GM10847 (cell line): ENCODE data around the gene SSNA1.

Source experiments
- POLR2A ChIP-seq: IDR thresholded peaks from 2 replicates; pipeline ENCODE4 v1.6.1; 2011; ENCODE audit not compliant: insufficient read length; ENCODE audit errors: extremely low read depth

Gene SSNA1

GRCh38 chr9:137182836-137183235 lies 5.6 kb upstream of the SSNA1 start:
- no peak for TF ChIP-seq POLR2A

DNA sequence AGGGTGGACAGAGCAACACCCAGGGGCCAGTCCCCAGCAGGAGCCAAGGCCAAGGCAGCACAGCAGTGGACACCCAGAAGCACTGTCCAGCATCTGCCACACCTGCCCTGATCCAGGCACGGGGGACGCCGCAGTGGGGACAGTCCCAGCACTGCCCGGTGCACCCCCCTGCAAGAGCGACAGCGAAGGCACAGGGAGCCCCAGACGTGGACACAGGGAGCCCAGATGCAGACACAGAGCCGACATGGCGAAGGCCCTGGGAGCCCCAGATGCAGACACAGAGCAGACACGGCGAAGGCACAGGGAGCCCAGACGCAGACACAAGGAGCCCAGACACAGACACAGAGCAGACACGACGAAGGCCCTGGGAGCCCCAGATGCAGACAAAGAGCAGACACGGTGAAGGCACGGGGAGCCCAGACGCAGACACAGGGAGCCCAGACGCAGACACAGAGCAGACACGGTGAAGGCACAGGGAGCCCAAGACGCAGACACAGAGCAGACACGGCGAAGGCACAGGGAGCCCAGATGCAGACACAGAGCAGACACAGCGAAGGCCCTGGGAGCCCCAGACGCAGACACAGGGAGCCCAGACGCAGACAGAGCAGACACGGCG lies 4.4 kb upstream of the SSNA1 start:
- no peak for TF ChIP-seq POLR2A

DNA sequence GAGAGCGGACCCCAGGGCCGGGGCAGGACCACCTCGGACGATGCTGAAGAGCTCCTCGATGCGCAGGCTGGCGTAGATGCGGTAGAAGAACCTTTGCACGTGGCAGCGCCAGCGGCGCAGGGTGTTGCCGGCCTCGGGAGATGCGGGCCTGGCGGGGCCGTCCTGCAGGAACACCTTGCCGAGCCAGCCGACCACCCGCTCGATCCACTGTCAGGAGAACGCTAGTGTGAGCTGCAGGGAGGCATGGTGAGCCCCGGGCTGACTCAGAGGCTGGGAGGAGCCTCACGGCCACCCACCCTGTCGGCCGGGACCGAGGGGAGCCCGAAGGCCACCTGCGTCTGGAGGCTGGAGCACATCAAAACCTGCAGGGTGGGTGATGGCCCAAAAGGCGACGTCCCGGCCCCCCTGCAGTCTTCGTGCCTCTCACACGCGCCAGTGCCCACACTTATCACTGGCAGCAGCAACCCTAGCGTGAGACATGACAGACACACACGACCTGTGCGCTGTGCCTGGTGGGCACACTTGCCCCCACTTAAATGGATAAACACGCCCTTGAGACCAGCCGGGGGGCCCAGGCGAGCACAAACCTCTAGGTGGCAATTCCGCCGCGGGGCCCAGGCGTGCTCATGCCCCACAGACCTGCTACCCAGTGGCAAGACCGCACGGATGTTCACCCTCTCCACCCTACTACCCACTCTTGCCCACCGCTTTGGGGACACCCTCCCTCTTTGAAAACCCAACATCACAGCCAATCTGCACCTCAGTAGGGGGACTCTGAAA lies 3.4 kb upstream of the SSNA1 start:
- TF ChIP-seq POLR2A, result no peak

DNA sequence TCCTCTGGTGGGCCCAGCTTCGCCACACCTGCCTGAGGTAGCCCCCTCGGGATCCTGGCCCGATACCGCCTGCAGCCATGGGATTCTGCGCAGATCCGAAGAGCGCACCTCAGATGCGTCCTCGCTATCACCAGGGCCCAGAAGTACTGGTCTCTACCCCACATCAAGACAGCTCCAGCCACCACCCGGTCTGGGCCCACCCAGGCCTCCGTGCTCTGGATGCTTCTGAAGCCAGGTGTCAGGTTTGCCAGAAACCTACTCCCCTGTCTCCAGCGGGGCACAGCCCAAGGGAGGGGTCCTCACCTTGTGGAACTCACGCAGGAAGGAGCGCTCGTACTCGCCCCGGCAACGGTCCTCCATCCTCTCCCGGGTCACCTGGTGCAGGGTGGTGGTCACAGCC lies 2.6 kb upstream of the SSNA1 start:
- TF ChIP-seq POLR2A, result no peak

GRCh38 chr9:137186385-137186784 lies 2.1 kb upstream of the SSNA1 start:
- TF ChIP-seq POLR2A, result no peak

DNA sequence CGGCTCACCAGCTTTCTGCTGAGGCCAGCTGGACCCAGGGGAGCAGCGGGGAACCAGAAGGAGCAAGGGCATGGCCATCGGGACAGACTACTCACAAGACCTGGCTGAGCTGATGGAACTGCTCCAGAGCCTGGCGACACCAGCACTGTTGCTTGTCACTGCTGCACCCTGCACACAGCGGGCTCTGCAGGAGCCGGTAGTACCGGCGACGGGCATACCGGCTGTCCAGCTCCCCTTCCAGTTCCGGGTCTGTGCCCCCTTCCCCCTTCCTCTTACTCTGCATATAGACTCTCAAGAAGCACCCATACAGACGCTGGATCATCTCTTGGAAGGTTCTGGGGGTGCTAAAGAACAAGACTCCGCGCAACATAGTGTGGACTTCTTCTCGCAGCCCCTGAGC lies 1.1 kb upstream of the SSNA1 start:
- no peak for TF ChIP-seq POLR2A

- no peak for TF ChIP-seq POLR2A
These were observed 388 bp upstream of the SSNA1 start for GRCh38 chr9:137188086-137188489.

GRCh38 chr9:137189297-137190295 lies 1.1 kb downstream of the SSNA1 start:
- TF ChIP-seq POLR2A, result no peak

- TF ChIP-seq POLR2A, result no peak
These were observed 1.9 kb downstream of the SSNA1 start for GRCh38 chr9:137190315-137190856.

GRCh38 chr9:137191245-137191644 lies 2.8 kb downstream of the SSNA1 start:
- TF ChIP-seq POLR2A, result no peak

DNA sequence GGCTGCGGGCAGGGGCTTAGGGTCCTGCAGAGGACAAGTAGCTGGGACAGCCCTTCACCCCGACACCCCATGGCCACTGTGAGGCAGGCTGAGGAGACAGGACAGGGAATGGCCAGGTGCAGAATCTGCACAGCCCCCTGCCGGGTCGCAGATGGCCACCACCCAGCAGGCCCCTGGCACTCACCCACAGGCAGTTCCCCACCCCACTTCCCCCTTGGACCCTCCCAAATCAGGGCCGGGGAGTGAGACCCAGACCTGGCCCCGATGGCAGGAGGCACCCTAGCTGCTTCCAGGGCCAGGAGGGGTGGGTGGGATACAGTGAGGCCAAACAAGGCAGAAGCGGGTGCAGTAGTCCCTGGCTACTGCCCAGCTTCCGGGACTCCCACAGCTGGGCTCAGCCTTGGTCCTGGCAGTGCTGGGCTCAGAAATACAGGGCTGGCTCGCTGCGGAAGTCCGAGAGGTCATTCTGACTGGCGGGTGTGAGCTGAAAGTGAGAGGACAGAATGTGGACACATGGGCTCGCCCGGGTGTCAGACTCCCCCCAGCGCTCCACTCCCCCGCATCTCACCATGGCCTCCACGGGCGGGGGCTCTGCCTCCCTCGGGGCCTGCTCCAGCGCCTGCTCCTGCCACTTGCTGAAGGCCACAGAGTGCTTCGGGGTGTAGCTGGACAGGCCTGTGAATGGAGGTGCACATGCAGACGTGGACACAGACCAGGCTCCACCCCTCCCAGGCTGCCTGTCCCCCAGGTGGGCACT lies 3.4 kb downstream of the SSNA1 start:
- TF ChIP-seq POLR2A, result no peak

GRCh38 chr9:137192448-137192780 lies 3.9 kb downstream of the SSNA1 start:
- no peak for TF ChIP-seq POLR2A

GRCh38 chr9:137192859-137193258 lies 4.4 kb downstream of the SSNA1 start:
- no peak for TF ChIP-seq POLR2A

DNA sequence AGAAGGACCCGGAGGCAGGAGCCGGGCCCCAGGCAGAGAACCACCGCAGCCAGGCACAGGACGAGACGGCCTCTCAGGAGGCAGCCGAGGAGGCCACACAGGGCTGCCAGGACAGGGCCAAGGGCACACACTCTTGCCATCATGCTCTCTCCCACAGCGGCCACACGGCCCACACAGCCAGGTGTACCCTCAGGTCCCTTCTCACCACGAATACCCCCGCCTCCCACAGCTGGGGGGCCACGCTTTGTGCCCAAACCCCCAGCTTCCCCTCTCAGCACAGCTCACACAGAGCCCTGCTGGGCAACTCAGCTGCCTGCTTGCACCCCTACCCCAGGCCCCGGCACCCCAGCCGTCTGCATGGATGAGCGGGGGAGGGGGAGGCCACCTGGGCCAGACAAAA lies 5.3 kb downstream of the SSNA1 start:
- no peak for TF ChIP-seq POLR2A

DNA sequence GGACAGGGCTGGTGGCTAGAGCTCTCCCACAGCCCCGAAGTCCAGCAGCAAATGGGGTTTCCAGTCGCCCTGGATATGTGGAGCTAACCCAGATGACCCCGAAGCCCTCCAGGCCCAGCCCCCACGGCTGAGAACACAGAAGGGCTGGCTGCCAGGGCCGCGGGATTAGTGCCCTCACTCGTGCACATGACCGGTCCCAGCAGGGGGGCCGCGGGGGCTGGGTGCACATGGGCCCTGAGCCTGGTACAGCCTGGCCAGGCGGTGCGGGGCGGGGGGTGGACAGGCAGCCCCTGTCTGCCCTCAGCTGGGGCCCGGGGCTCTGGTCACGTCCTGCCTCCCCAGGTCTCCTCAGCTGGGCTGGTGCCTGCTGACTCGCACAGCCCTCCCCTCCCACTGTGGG lies 5.9 kb downstream of the SSNA1 start:
- no peak for TF ChIP-seq POLR2A
